DND-41 (cell line): ENCODE measurements around the gene ESRRB.

Source experiments
- CTCF ChIP-seq: IDR thresholded peaks from 2 replicates; pipeline ENCODE4 v1.5.1; 2012; ENCODE audit warnings: borderline replicate concordance, low read length, moderate library complexity, mild to moderate bottlenecking; ENCODE audit not compliant: poor library complexity, severe bottlenecking; ENCODE audit errors: extremely low read depth
- EZH2 ChIP-seq: IDR thresholded peaks from 3 replicates; pipeline ENCODE4 v1.6.1; 2012; ENCODE audit warnings: borderline replicate concordance, low read depth, mild to moderate bottlenecking, moderate library complexity, low read length, inconsistent platforms; ENCODE audit not compliant: severe bottlenecking

GRCh38 chr14:76355771-76356170, 20.2 kb upstream of the ESRRB start:
- TF ChIP-seq CTCF = no peak
- no peak for TF ChIP-seq EZH2
